ENCODE measurements around the gene CFDP1.

CFDP1 gene

DNA sequence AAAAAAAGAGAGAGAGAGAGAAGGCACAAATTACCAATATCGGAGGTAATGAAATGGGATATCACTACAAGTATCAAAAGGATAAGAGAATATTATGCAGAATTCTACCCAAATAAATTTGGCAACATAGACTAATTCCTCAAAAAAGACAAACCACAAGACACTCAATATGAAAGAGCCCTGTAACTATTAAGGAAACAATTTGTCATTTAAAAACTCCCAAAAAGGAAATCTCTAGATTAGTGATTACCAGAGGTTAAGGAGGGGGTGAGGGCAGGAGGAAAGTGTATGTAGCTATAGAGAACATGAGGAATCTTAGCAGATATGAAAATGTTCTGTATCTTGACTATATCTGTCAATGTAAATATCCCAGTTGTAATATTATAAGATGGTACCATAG, 54.0 kb downstream of the CFDP1 start:
- Histone ChIP-seq H3K27ac (ENCODE audit: low read depth, low read length, poor library complexity, severe bottlenecking) (no peak overlapping the region), H3K9me3 (ENCODE audit: low read length) (no peaks in the 10 kb centered on the region), H3K36me3 (ENCODE audit: insufficient read depth, low read length) (peaks cover 32% of the 10 kb centered on the region), H3K9ac (ENCODE audit: low read length) (no peak overlapping the region), H4K20me1 (ENCODE audit: insufficient read depth, low read length) (no peaks in the 10 kb centered on the region), H3K4me2 (ENCODE audit: low read length) (no peak overlapping the region), H3K9me2 (ENCODE audit: low read depth, low read length) (no peaks in the 10 kb centered on the region), H3K79me2 (ENCODE audit: insufficient read depth, low read length) (no peaks in the 10 kb centered on the region), H3K4me3 (ENCODE audit: low read depth, low read length, poor library complexity, severe bottlenecking) (no peak overlapping the region), H3K27me3 (ENCODE audit: insufficient read depth, low read length) (no peaks in the 10 kb centered on the region), H2AFZ (ENCODE audit: low read length) (no peak overlapping the region), H3K4me1 (ENCODE audit: insufficient read depth, low read length, severe bottlenecking) (peaks cover 26% of the 10 kb centered on the region), H3F3A (ENCODE audit: insufficient read depth, low read length) (no peaks in the 10 kb centered on the region)
- TF ChIP-seq EZH2 (IDR thresholded peaks at IDR 0.05; ENCODE audit: borderline replicate concordance, low read length), result no peak
- TF ChIP-seq, protein P1, sequence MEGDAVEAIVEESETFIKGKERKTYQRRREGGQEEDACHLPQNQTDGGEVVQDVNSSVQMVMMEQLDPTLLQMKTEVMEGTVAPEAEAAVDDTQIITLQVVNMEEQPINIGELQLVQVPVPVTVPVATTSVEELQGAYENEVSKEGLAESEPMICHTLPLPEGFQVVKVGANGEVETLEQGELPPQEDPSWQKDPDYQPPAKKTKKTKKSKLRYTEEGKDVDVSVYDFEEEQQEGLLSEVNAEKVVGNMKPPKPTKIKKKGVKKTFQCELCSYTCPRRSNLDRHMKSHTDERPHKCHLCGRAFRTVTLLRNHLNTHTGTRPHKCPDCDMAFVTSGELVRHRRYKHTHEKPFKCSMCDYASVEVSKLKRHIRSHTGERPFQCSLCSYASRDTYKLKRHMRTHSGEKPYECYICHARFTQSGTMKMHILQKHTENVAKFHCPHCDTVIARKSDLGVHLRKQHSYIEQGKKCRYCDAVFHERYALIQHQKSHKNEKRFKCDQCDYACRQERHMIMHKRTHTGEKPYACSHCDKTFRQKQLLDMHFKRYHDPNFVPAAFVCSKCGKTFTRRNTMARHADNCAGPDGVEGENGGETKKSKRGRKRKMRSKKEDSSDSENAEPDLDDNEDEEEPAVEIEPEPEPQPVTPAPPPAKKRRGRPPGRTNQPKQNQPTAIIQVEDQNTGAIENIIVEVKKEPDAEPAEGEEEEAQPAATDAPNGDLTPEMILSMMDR (IDR thresholded peaks at IDR 0.05; ENCODE audit: low read length), result no peak

DNA sequence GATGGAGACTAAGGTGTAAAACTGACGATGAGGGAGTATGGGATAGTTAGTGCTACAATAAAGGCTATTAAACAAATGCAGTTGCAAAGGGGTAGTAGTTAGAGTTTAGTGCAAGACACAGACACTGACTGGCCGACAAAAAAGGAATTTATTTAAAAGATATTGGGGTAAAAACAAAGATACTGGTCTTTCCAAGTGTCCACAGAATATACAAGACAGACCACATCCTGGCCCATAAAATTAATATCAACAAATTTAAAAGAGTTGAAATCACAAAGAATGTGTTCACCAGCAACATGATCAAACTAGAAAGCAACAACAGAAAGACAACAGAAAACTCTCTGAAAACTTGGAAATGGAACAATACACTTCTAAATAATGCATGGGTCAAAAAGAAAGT, 54.7 kb downstream of the CFDP1 start:
- Histone ChIP-seq H3K27ac (ENCODE audit: low read depth, low read length, poor library complexity, severe bottlenecking) (no peak overlapping the region), H4K20me1 (ENCODE audit: insufficient read depth, low read length) (no peaks in the 10 kb centered on the region), H3K9ac (ENCODE audit: low read length) (no peak overlapping the region), H3K4me1 (ENCODE audit: insufficient read depth, low read length, severe bottlenecking) (peaks cover 26% of the 10 kb centered on the region), H3K79me2 (ENCODE audit: insufficient read depth, low read length) (no peaks in the 10 kb centered on the region), H3K9me3 (ENCODE audit: low read length) (no peaks in the 10 kb centered on the region), H3K27me3 (ENCODE audit: insufficient read depth, low read length) (no peaks in the 10 kb centered on the region), H3K4me3 (ENCODE audit: low read depth, low read length, poor library complexity, severe bottlenecking) (no peak overlapping the region), H3K36me3 (ENCODE audit: insufficient read depth, low read length) (peaks cover 32% of the 10 kb centered on the region), H3K9me2 (ENCODE audit: low read depth, low read length) (no peaks in the 10 kb centered on the region), H3K4me2 (ENCODE audit: low read length) (no peak overlapping the region), H2AFZ (ENCODE audit: low read length) (no peak overlapping the region), H3F3A (ENCODE audit: insufficient read depth, low read length) (no peaks in the 10 kb centered on the region)
- TF ChIP-seq, protein P1 (IDR thresholded peaks at IDR 0.05; ENCODE audit: low read length), result no peak
- TF ChIP-seq EZH2 (IDR thresholded peaks at IDR 0.05; ENCODE audit: borderline replicate concordance, low read length), result no peak

DNA sequence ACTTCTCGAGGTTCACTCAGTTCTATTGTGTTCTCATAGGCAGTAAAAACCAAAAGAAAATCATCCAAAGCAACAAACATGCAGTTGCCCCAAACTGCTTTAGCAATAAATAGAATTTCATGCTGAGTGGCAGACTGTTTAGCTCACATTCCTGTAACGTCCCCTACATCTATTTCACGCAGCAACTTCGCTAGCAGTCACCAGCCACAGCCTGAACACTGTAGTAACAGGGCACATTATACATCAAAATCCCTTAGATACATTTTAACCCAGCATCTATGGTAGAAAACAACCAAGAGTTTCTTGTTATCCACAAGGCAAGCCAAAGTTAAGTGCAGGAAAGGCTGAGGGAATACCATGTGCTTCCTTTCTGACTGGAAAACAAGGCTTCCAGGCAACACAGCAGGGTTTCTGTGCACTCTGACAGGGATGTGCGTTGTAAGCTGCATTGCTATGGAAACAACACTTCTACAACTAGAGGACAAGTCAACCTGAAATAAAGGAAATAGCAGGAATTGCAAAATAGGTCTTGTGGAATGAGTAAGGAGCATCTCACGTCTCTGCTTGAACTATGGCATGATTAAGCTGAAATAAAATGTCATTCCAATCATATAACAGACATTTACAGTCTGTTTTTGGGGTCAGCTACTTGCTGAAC, 55.4 kb downstream of the CFDP1 start:
- no peak overlapping the region for H3K27ac ChIP-seq (ENCODE audit: low read depth, low read length, poor library complexity, severe bottlenecking)
- peaks cover 32% of the 10 kb centered on the region for H3K36me3 ChIP-seq (ENCODE audit: insufficient read depth, low read length)
- no peaks in the 10 kb centered on the region for H3K9me3 ChIP-seq (ENCODE audit: low read length)
- no peaks in the 10 kb centered on the region for H3K79me2 ChIP-seq (ENCODE audit: insufficient read depth, low read length)
- TF ChIP-seq, protein P1 (IDR thresholded peaks at IDR 0.05; ENCODE audit: low read length), result no peak
- no peak for TF ChIP-seq EZH2 (IDR thresholded peaks at IDR 0.05; ENCODE audit: borderline replicate concordance, low read length)
- H4K20me1 ChIP-seq (ENCODE audit: insufficient read depth, low read length), result no peaks in the 10 kb centered on the region
- H3K4me2 ChIP-seq (ENCODE audit: low read length), result no peak overlapping the region
- peaks cover 25% of the 10 kb centered on the region for H3K4me1 ChIP-seq (ENCODE audit: insufficient read depth, low read length, severe bottlenecking)
- H3F3A ChIP-seq (ENCODE audit: insufficient read depth, low read length), result no peaks in the 10 kb centered on the region
- H3K9ac ChIP-seq (ENCODE audit: low read length), result no peak overlapping the region
- no peak overlapping the region for H2AFZ ChIP-seq (ENCODE audit: low read length)
- H3K27me3 ChIP-seq (ENCODE audit: insufficient read depth, low read length), result no peaks in the 10 kb centered on the region
- H3K9me2 ChIP-seq (ENCODE audit: low read depth, low read length), result no peaks in the 10 kb centered on the region
- no peak overlapping the region for H3K4me3 ChIP-seq (ENCODE audit: low read depth, low read length, poor library complexity, severe bottlenecking)

Measured in OCI-LY1 (cell line).